H1 (cell line): ENCODE measurements around the gene KCNC4. TPM values are rescaled to one million over a fixed set of nuclear protein-coding genes. Genes with fewer than 3 reads are reported as not detected.

Experiments
- CHD7 ChIP-seq: fragments of 300-600 bp; sonication (generic); IDR thresholded peaks from 2 replicates; pipeline ENCODE4 v1.7.1; 2012; ENCODE audit warnings: low read length, moderate library complexity, mild to moderate bottlenecking, inconsistent platforms; ENCODE audit not compliant: insufficient replicate concordance
- CREB1 ChIP-seq: IDR thresholded peaks from 2 replicates; pipeline ENCODE4 v1.6.1; 2012; ENCODE audit warnings: inconsistent platforms
- FOSL1 ChIP-seq: IDR thresholded peaks from 2 replicates; pipeline ENCODE4 v1.6.1; 2011; ENCODE audit warnings: mild to moderate bottlenecking, low read depth, low read length, moderate library complexity; ENCODE audit not compliant: insufficient read depth
- GTF2F1 ChIP-seq: IDR thresholded peaks from 2 replicates; pipeline ENCODE4 v1.6.1; 2012; ENCODE audit warnings: low read depth, low read length, improper control_type of control experiment, borderline replicate concordance
- SP4 ChIP-seq: IDR thresholded peaks from 2 replicates; pipeline ENCODE4 v1.6.1; 2012; ENCODE audit warnings: low read length, inconsistent platforms
- TAF7 ChIP-seq: optimal IDR thresholded peaks from 2 replicates; pipeline ENCODE3; 2011; ENCODE audit warnings: low read depth, mild to moderate bottlenecking, inconsistent platforms, low read length, moderate library complexity, borderline replicate concordance
- polyA plus RNA-seq, 7 experiments: library from polyadenylated mRNA; depleted of rRNA in 3 of 7; stranded (reverse) in 5 of 7; unstranded in 2 of 7; fragments of >200 nt in 5 of 7; fragments of 200-250 nt in 2 of 7; gene quantifications; 1 replicate in 5 of 7; 2 replicates in 1 of 7; 4 replicates in 1 of 7; pipeline versions ENCODE4 v1.2.1 to v1.2.3, GENCODE V29; 2011 to 2013; ENCODE audit warnings: missing spikeins in 2 of 7, mixed read lengths in 2 of 7
- total RNA-seq: library from RNA; stranded (reverse); fragmentation: NEBNext Ultra II Directional; extraction: Animal tissue kit (Norgen Biotek cat#: 25700); gene quantifications from 2 replicates; pipeline ENCODE4 v1.2.1, GENCODE V29; 2021

KCNC4 gene
- total and polyA plus RNA-seq, 2 of the 8 experiments (the other 6 are each of a cell fraction or from before 2014, with no cell fraction given): 8.1 to 11.2 TPM

DNA sequence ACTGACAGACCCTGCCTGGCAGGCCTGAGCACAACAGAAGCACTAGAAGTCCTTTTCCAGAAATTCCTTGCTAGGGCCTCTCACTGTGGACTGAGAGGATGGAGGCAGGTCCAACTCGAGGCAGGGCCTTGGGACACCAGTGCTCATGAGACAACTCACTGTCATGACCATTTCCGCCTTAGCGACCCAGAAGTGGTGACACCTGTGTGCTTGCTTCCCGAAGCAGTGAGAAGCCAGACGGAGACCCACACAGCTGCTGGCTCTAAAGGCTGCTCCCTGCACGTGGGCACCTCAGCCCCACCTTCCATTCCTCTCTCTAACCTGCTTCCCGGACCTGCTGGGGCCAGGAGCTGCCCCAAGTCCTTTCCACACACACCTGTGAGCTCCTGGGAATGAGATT is 33.0 kb downstream of the KCNC4 start (continued):
- no peak for TF ChIP-seq CHD7
- no peak for TF ChIP-seq SP4
- no peak for TF ChIP-seq CREB1
- no peak for TF ChIP-seq FOSL1
- no peak for TF ChIP-seq GTF2F1
- TF ChIP-seq TAF7: no peak
